ENCODE measurements around the gene UBE2E1. TPM values are rescaled to one million over a fixed set of nuclear protein-coding genes. Genes with fewer than 3 reads are reported as not detected.

UBE2E1 gene
- 93.1 TPM for total RNA-seq

GRCh38 chr3:23805633-23806533 is at the start of gene UBE2E1:
UBE2E1 (plus strand) TSS chr3:23805955; CDS start chr3:23807270, 1,315 bp downstream.

DNA sequence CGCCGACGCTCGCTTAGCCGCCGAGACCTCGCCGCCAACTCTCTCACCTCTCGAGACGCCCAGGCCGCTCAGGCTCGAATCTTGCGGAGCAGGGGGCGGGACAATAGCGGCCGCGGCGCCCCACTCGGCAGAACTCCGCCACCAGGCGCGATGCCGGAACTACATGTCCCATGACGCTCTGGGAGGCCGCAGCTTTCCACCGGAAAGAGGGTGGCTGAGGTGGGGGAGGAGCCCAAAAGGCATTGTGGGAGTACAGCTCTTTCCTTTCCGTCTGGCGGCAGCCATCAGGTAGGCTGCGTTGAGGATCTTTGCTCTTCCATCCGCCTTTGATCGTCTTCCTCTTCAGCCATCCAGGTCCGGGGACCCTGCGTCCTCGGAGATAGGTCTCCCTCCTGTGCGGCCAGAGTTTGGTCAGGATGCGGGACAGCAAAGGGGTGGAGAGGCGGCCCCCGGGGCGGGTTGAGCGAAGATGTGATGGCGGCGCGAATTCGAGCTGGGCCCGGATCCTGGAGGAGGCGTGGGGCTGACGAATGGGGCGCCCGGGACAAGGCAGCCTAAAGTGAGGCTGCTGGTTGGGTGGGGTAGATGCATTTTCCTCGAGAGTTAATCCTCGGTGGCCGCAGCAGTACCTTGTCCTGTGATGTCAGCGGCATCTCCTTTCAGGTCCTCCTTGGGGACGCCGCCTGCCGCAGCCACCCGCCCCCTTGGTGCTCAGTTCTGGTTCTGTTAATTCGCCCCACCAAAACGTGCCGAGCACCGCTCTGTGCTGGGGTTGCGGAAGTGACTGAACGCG is 111.3 kb downstream of the UBE2E1 start, which contains the start of the genes NKIRAS1 and RPL15:
Gene NKIRAS1, minus strand, starts transcription at position 105 of the 793 bp plus-strand sequence. CDS start 6,086 bp downstream, outside the sequence.
Gene RPL15, plus strand, starts transcription at position 247 of the 793 bp plus-strand sequence. CDS start 728 bp downstream, outside the sequence.

Other genes starting within 250 kb of the UBE2E1 start
- 36.1 TPM for gene NKIRAS1, start 111.0 kb downstream of the UBE2E1 start, total RNA-seq
- 2,811 TPM for gene RPL15, start 111.2 kb downstream of the UBE2E1 start, total RNA-seq
- 123 TPM for gene NR1D2, start 139.3 kb downstream of the UBE2E1 start, total RNA-seq